Lung (tissue), 12 donors: Measurements from ENCODE around the gene CBX5. TPM values are rescaled to one million over a fixed set of nuclear protein-coding genes. Genes with fewer than 3 reads are reported as not detected.

ENCODE experiments used
- ATAC-seq: fragments of 200-7000 bp; cut with Tn5 transposase; one replicate; pipeline ENCODE4 v1.9.1; 2020; ENCODE audit warnings: moderate number of reproducible peaks; ENCODE audit not compliant: insufficient read depth, low FRiP score
- DNase-seq, 3 donors: peaks; one replicate each; pipeline ENCODE4 v3.0.0-alpha.2; 2013 to 2017
- H3K27ac ChIP-seq, 2 donors: one replicate each; pipeline ENCODE4 v1.5.1; 2013; ENCODE audit warnings: mild to moderate bottlenecking in 2 of 2, moderate library complexity in 2 of 2, control low read depth in 1 of 2, inconsistent platforms in 1 of 2, low read depth in 1 of 2, low read length in 1 of 2
- H3K27me3 ChIP-seq, 3 donors: one replicate each; pipeline ENCODE4 v1.5.1; 2013; ENCODE audit warnings: low read length in 2 of 3; ENCODE audit not compliant: control insufficient read depth in 3 of 3, insufficient read depth in 3 of 3
- H3K36me3 ChIP-seq, 4 donors: one replicate each; pipeline ENCODE4 v1.5.1; 2013; ENCODE audit warnings: low read length in 4 of 4, mild to moderate bottlenecking in 1 of 4, moderate library complexity in 1 of 4; ENCODE audit not compliant: control insufficient read depth in 4 of 4, insufficient read depth in 4 of 4
- H3K4me1 ChIP-seq, 5 donors: one replicate each; pipeline ENCODE4 v1.5.1; 2013; ENCODE audit warnings: low read length in 5 of 5, mild to moderate bottlenecking in 2 of 5, moderate library complexity in 1 of 5; ENCODE audit not compliant: control insufficient read depth in 5 of 5, insufficient read depth in 5 of 5
- H3K4me3 ChIP-seq: one replicate; pipeline ENCODE4 v1.5.1; 2013; ENCODE audit warnings: mild to moderate bottlenecking, control low read depth, moderate library complexity
- H3K9ac ChIP-seq, 2 donors: one replicate each; pipeline ENCODE4 v1.5.1; 2013; ENCODE audit warnings: low read length in 2 of 2, control low read depth in 1 of 2; ENCODE audit not compliant: insufficient read depth in 1 of 2
- H3K9me3 ChIP-seq, 4 donors: one replicate each; pipeline ENCODE4 v1.5.1; 2013; ENCODE audit warnings: low read length in 3 of 4, mild to moderate bottlenecking in 1 of 4, moderate library complexity in 1 of 4; ENCODE audit not compliant: control insufficient read depth in 4 of 4, insufficient read depth in 3 of 4
- WGBS, 2 donors: extraction: QIAGEN DNeasy Blood & Tissue Kit; methylation state at CpG; one replicate each; pipeline ENCODE4 v1.1.7; 2013; 5-methylcytosine and 5-hydroxymethylcytosine counted together
- polyA plus RNA-seq, 2 donors: library from polyadenylated mRNA; stranded (reverse); fragments of 200-250 nt; gene quantifications; one replicate each; pipeline ENCODE4 v1.2.1, GENCODE V29; 2013
- total RNA-seq, 2 donors: library from RNA; depleted of rRNA in 1 of 2; stranded (reverse); fragments of >200 nt in 1 of 2; gene quantifications; one replicate each; pipeline ENCODE4 v1.2.1, GENCODE V29; 2014 to 2021
- TF ChIP-seq, protein P1 (sequence below): IDR thresholded peaks from 2 replicates; pipeline ENCODE4 v1.5.1; 2012; ENCODE audit warnings: mild to moderate bottlenecking; ENCODE audit errors: control extremely low read depth, extremely low read depth
- donor health status: control.
- donor health status: control.
- donor health status: Bipolar disorder and iron deficiency.
- donor health status: healthy.
- donor health status: DM: yes; HTN: yes; CAD: no.

The CBX5 gene
- total and polyA plus RNA-seq, 4 donors = 8.3 to 78.3 (median 30.3) TPM

DNA sequence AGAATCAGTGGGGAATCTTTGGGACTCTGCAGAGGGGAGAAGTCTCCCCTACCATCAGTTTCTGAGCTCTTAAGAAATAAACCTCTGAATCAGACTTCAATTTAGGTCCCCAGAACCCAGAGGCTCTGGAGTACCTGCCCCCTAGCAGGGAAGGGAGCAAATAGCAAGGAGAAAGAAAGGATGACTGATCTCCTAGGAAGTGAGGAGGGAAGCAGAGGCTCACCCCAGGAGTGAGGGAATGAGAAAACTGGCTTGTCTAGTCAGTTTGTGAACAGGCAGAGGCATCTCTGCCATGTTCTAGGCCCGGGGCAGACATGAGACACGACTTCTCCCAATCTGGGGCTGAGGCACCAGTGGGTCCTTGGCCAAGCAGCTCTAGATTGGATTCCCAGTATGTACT, 66.8 kb downstream of the CBX5 start:
- Histone ChIP-seq H3K36me3 (no peaks in the 10 kb centered on the region), H3K27ac (no peak overlapping the region), H3K27me3 (peaks cover 0 to 36% (median 33%) of the 10 kb centered on the region in 3 donors), H3K9me3 (no peaks in the 10 kb centered on the region), H3K9ac (no peak overlapping the region), H3K4me1 (peaks cover 0 to 10% (median 2%) of the 10 kb centered on the region in 5 donors), H3K4me3 (no peak overlapping the region)
- DNase-seq = no peak
- whole genome bisulfite sequencing, 2 donors = 83 to 89% methylated on average over 2 of the region's 2 CpGs
- TF ChIP-seq, protein P1, sequence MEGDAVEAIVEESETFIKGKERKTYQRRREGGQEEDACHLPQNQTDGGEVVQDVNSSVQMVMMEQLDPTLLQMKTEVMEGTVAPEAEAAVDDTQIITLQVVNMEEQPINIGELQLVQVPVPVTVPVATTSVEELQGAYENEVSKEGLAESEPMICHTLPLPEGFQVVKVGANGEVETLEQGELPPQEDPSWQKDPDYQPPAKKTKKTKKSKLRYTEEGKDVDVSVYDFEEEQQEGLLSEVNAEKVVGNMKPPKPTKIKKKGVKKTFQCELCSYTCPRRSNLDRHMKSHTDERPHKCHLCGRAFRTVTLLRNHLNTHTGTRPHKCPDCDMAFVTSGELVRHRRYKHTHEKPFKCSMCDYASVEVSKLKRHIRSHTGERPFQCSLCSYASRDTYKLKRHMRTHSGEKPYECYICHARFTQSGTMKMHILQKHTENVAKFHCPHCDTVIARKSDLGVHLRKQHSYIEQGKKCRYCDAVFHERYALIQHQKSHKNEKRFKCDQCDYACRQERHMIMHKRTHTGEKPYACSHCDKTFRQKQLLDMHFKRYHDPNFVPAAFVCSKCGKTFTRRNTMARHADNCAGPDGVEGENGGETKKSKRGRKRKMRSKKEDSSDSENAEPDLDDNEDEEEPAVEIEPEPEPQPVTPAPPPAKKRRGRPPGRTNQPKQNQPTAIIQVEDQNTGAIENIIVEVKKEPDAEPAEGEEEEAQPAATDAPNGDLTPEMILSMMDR = no peak
- ATAC-seq = no peak

DNA sequence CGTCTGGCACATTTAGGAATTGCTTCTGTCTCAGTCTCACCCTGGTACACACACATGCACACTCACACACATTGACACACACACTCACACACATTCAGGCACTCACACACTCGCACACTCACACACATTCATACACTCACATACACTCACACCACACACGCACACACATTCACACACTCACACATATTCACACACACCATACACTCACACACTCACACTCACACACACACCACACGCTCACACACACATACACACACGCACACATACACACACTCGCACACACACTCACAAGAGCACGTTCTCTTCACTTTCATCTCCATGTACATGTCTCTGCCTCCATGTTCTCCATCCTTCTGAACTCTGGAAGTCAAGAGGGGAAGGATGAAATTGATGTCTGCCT, 68.0 kb downstream of the CBX5 start:
- Histone ChIP-seq H3K9ac (no peak overlapping the region), H3K4me3 (no peak overlapping the region), H3K9me3 (no peaks in the 10 kb centered on the region), H3K36me3 (no peaks in the 10 kb centered on the region), H3K27me3 (peaks cover 0 to 39% (median 38%) of the 10 kb centered on the region in 3 donors), H3K27ac (no peak overlapping the region), H3K4me1 (no peaks in the 10 kb centered on the region)
- WGBS, 2 donors = 84 to 91% methylated on average over 7 of the region's 7 CpGs
- TF ChIP-seq, protein P1 = no peak
- DNase-seq (no peak), ATAC-seq (no peak)

DNA sequence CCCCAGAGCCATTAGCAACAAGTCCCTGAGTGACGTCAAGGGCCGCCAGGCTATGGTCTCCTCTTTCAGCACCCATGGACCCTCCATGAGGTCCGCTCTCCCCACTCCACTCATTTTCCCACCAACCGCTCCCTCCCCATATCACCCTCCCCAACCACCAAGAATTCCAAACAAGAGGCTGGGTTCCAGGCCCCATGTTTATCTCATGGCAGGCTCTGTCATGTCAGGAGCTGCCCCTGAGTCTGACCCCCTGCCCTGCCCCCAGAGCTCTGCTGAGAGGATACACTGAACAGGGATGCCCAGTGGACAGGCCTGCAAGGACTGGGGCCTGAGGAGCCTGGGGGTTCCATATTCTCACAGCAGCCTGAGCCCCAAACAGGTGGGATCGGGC, 69.5 kb downstream of the CBX5 start:
- ATAC-seq (no peak), DNase-seq (no peak)

More for the DNA sequence above, 69.5 kb downstream of the CBX5 start:
- TF ChIP-seq, protein P1 = no peak
- 90 to 95% methylated on average over 5 of the region's 5 CpGs for WGBS, 2 donors
- no peak overlapping the region for H3K4me3 ChIP-seq
- no peak overlapping the region for H3K27ac ChIP-seq
- H3K27me3 ChIP-seq = peaks cover 0 to 36% (median 27%) of the 10 kb centered on the region in 3 donors
- peaks cover 0 to 2% (median 0%) of the 10 kb centered on the region in 4 donors for H3K9me3 ChIP-seq
- no peak overlapping the region for H3K9ac ChIP-seq
- no peaks in the 10 kb centered on the region for H3K36me3 ChIP-seq
- H3K4me1 ChIP-seq = no peaks in the 10 kb centered on the region
